HCT116 (cell line): ENCODE results near the gene TBC1D2. TPM values are rescaled to one million over a fixed set of nuclear protein-coding genes. Genes with fewer than 3 reads are reported as not detected.

Source experiments
- ATAC-seq: fragments of 200-7000 bp; cut with Tn5 transposase; 2 replicates; pipeline ENCODE4 v1.9.1; 2020; ENCODE audit warnings: mild to moderate bottlenecking, moderate library complexity
- BruUV-seq: library from RNA; stranded (reverse); fragments of 400-500 nt; replicated peaks from 2 replicates; lab custom pipeline; 2021; lab: Mats Ljungman, UMichigan
- CTCF ChIA-PET: fragments of 300-600 bp; sonication (Branson Sonifier 250); formaldehyde crosslinking; loops from one replicate; lab custom pipeline; 2021; ENCODE audit warnings: antibody characterized with exemption; lab: Charles Lee
- POLR2A ChIA-PET: fragments of 300-600, 350-600 bp; sonication (Branson Sonifier 250); formaldehyde crosslinking; loops from one replicate; lab custom pipeline; 2021; ENCODE audit warnings: antibody characterized with exemption; lab: Charles Lee
- RAD21 ChIA-PET, 2 experiments: fragments of 300-600 bp; sonication (Branson Sonifier 250); formaldehyde crosslinking; loops; one replicate each; lab custom pipeline; 2023; ENCODE audit warnings: low total read pairs in 2 of 2; ENCODE audit not compliant: uncharacterized antibody in 2 of 2, unreplicated experiment in 2 of 2, low non-redundant PET in 1 of 2; lab: Charles Lee
- DNase-seq: peaks from one replicate; pipeline ENCODE4 v3.0.0-alpha.2; 2010; ENCODE audit warnings: low read depth, low spot score
- H2AFZ ChIP-seq: fragments of 200-600 bp; shearing (Covaris generic), sonication (generic); 2 replicates; pipeline ENCODE4 v1.6.1; 2017; ENCODE audit warnings: low read depth, mixed run types, mixed read lengths, antibody characterized with exemption, low read length; ENCODE audit not compliant: poor library complexity, severe bottlenecking
- H3K27ac ChIP-seq: 2 replicates; pipeline ENCODE4 v1.5.1; 2012; ENCODE audit warnings: low read depth, low read length
- H3K27me3 ChIP-seq: fragments of 200-600 bp; sonication (generic); 2 replicates; pipeline ENCODE4 v1.6.1; 2016; ENCODE audit warnings: mixed run types, low read length, mixed read lengths; ENCODE audit not compliant: insufficient read depth
- H3K36me3 ChIP-seq, 2 experiments: fragments of 200-500 bp in 1 of 2; fragments of 200-600 bp in 1 of 2; sonication (Bioruptor generic) in 1 of 2; sonication (generic) in 1 of 2; 2 replicates each; pipeline versions ENCODE4 v1.5.1 to v1.6.1; 2014 to 2016; ENCODE audit warnings: low read length in 2 of 2, inconsistent platforms in 1 of 2, mixed read lengths in 1 of 2, mixed run types in 1 of 2; ENCODE audit not compliant: insufficient read depth in 2 of 2, control insufficient read depth in 1 of 2
- H3K4me1 ChIP-seq, 2 experiments: fragments of 200-600 bp in 1 of 2; sonication (generic) in 1 of 2; 2 replicates each; pipeline versions ENCODE4 v1.5.1 to v1.6.1; 2012 to 2017; ENCODE audit warnings: low read length in 2 of 2, inconsistent platforms in 1 of 2, mild to moderate bottlenecking in 1 of 2, mixed read lengths in 1 of 2, mixed run types in 1 of 2, moderate library complexity in 1 of 2; ENCODE audit not compliant: insufficient read depth in 2 of 2, control insufficient read depth in 1 of 2
- H3K4me2 ChIP-seq: fragments of 200-600 bp; sonication (generic); 2 replicates; pipeline ENCODE4 v1.6.1; 2017; ENCODE audit warnings: mixed run types, low read length, mixed read lengths
- H3K4me3 ChIP-seq, 2 experiments: fragments of 200-600 bp in 1 of 2; sonication (generic) in 1 of 2; replicated peaks in 1 of 2; 2 replicates each; pipeline ENCODE4 v1.5.1; 2011 to 2016; ENCODE audit warnings: low read length in 2 of 2, control low read depth in 1 of 2, low read depth in 1 of 2, mild to moderate bottlenecking in 1 of 2, mixed read lengths in 1 of 2, mixed run types in 1 of 2
- H3K79me2 ChIP-seq: fragments of 200-600 bp; sonication (generic); 2 replicates; pipeline ENCODE4 v1.6.1; 2017; ENCODE audit warnings: mild to moderate bottlenecking, mixed run types, low read length, moderate library complexity, mixed read lengths; ENCODE audit not compliant: insufficient read depth
- H3K9ac ChIP-seq: fragments of 200-600 bp; sonication (generic); 2 replicates; pipeline ENCODE4 v1.6.1; 2016; ENCODE audit warnings: low read length, mixed read lengths
- H3K9me2 ChIP-seq: fragments of 200-600 bp; sonication (generic), shearing (Covaris generic); 2 replicates; pipeline ENCODE4 v1.6.1; 2017; ENCODE audit warnings: mixed run types, mild to moderate bottlenecking, moderate library complexity; ENCODE audit not compliant: insufficient read depth
- H3K9me3 ChIP-seq, 2 experiments: fragments of 200-500 bp in 1 of 2; fragments of 200-600 bp in 1 of 2; sonication (Bioruptor generic) in 1 of 2; sonication (generic) in 1 of 2; 2 replicates each; pipeline ENCODE4 v1.6.1; 2014 to 2017; ENCODE audit warnings: low read length in 2 of 2, mixed read lengths in 2 of 2, inconsistent platforms in 1 of 2, low read depth in 1 of 2, mild to moderate bottlenecking in 1 of 2, mixed run types in 1 of 2, moderate library complexity in 1 of 2; ENCODE audit not compliant: control insufficient read depth in 1 of 2, insufficient read depth in 1 of 2
- H4K20me1 ChIP-seq: fragments of 200-600 bp; sonication (generic), shearing (Covaris generic); 2 replicates; pipeline ENCODE4 v1.6.1; 2017; ENCODE audit warnings: mixed run types, mild to moderate bottlenecking, moderate library complexity; ENCODE audit not compliant: insufficient read depth
- CEBPB ChIP-seq: IDR thresholded peaks from 2 replicates; pipeline ENCODE4 v1.6.1; 2012; ENCODE audit warnings: low read depth
- CTCF ChIP-seq, 3 experiments: fragments of 200-600 bp in 1 of 3; sonication (generic) in 1 of 3; IDR thresholded peaks in 2 of 3; conservative IDR thresholded peaks in 1 of 3; 2 replicates each; pipeline ENCODE4 v1.5.1; 2012 to 2017; ENCODE audit warnings: low read depth in 2 of 3, low read length in 2 of 3, antibody characterized with exemption in 1 of 3, borderline replicate concordance in 1 of 3, control low read depth in 1 of 3, mild to moderate bottlenecking in 1 of 3, mixed read lengths in 1 of 3, mixed run types in 1 of 3, moderate library complexity in 1 of 3; ENCODE audit not compliant: insufficient read depth in 1 of 3
- EZH2phosphoT487 ChIP-seq: fragments of 200-600 bp; IDR thresholded peaks from 2 replicates; pipeline ENCODE4 v1.6.1; 2018; ENCODE audit warnings: antibody characterized with exemption, borderline replicate concordance
- JUND ChIP-seq: IDR thresholded peaks from 2 replicates; pipeline ENCODE4 v1.6.1; 2012
- POLR2A ChIP-seq: IDR thresholded peaks from 2 replicates; pipeline ENCODE4 v1.7.0; 2011; ENCODE audit warnings: borderline replicate concordance; ENCODE audit not compliant: insufficient read depth, insufficient read length; ENCODE audit errors: extremely low read depth
- POLR2AphosphoS5 ChIP-seq: IDR thresholded peaks from 2 replicates; pipeline ENCODE4 v1.6.1; 2011; ENCODE audit warnings: mild to moderate bottlenecking, low read depth, low read length, moderate library complexity
- RAD21 ChIP-seq: IDR thresholded peaks from 2 replicates; pipeline ENCODE4 v1.6.1; 2012; ENCODE audit warnings: low read depth, mild to moderate bottlenecking
- SP1 ChIP-seq: IDR thresholded peaks from 2 replicates; pipeline ENCODE4 v1.6.1; 2012; ENCODE audit warnings: low read depth
- TCF7L2 ChIP-seq: IDR thresholded peaks from 2 replicates; pipeline ENCODE4 v1.7.0; 2011; ENCODE audit warnings: borderline replicate concordance, inconsistent platforms; ENCODE audit not compliant: insufficient read depth, insufficient read length; ENCODE audit errors: extremely low read depth
- YY1 ChIP-seq: IDR thresholded peaks from 2 replicates; pipeline ENCODE4 v1.6.1; 2011; ENCODE audit warnings: low read length, low read depth, moderate library complexity, mild to moderate bottlenecking; ENCODE audit not compliant: insufficient replicate concordance; ENCODE audit errors: extremely low read depth
- ZNF274 ChIP-seq: fragments of 200-500 bp; sonication (Bioruptor generic); IDR thresholded peaks from 2 replicates; pipeline ENCODE4 v1.6.1; 2014; ENCODE audit warnings: mild to moderate bottlenecking, low read depth, low read length, inconsistent platforms
- intact Hi-C: fragments of 100-400 bp; cut with micrococcal nuclease; formaldehyde crosslinking; loops from 2 replicates; pipeline ENCODE4 v1.10.0; 2022
- total RNA-seq: library from RNA; stranded (reverse); gene quantifications from one replicate; pipeline ENCODE4 v1.2.1, GENCODE V29; 2021; ENCODE audit not compliant: unreplicated experiment
- TF ChIP-seq, protein P1 (sequence below): IDR thresholded peaks from 2 replicates; pipeline ENCODE4 v1.6.1; 2012; ENCODE audit warnings: low read depth

TBC1D2 gene
- total RNA-seq, 1 experiment from 2014 or later, result 9.8 TPM

DNA sequence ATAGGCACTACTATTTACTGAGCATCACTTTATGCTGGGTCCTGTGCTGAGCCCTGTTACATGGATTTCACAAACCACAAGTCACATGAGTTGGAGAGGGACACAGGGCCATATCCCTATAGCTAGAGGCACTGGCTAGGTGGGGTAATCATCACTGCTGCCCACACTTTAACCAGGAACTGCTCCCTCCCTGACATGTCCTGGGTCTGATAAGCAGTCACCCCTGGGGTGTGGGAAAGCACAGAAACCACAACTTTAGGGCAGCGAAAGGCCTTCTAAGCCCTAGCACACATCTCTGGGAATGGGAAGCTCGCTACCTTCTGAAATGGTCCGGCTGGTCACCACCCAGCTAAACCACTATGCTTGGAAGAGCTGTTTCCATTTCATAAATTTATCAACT, 15.0 kb downstream of the TBC1D2 start:
- ATAC-seq, result no peak
- H3K27me3 ChIP-seq, result no peaks in the 10 kb centered on the region
- RAD21 ChIA-PET, result no interaction called here
- H3K4me3 ChIP-seq, result no peak overlapping the region
- DNase-seq, result no peak
- TF ChIP-seq YY1, result no peak
- no peak for TF ChIP-seq POLR2AphosphoS5
- no peak overlapping the region for H3K27ac ChIP-seq
- H3K4me2 ChIP-seq, result no peak overlapping the region
- H3K9me2 ChIP-seq, result no peaks in the 10 kb centered on the region
- no peaks in the 10 kb centered on the region for H3K9me3 ChIP-seq
- no peak overlapping the region for H3K9ac ChIP-seq
- intact Hi-C loops, result no loop called here
- no peaks in the 10 kb centered on the region for H4K20me1 ChIP-seq
- no peak overlapping the region for H2AFZ ChIP-seq
- peaks cover 10 to 13% of the 10 kb centered on the region in 2 experiments; a peak in 2 of 4 replicates for H3K4me1 ChIP-seq
- POLR2A ChIA-PET, result no interaction called here
- H3K79me2 ChIP-seq, result no peaks in the 10 kb centered on the region
- CTCF ChIA-PET, result interaction anchor here (1.7 kb wide), 1 partner anchor 10 kb away, joined by 7 read pairs; no protein-coding TSS in a partner anchor
- BruUV-seq, result no TSS peak
- H3K36me3 ChIP-seq, result peaks cover 0 to 2% of the 10 kb centered on the region in 2 experiments; a peak in 1 of 4 replicates

GRCh38 chr9:98236901-98237487, 18.5 kb downstream of the TBC1D2 start:
- Histone ChIP-seq H3K9me2 (no peaks in the 10 kb centered on the region), H3K4me2 (no peak overlapping the region), H3K36me3 (no peaks in the 10 kb centered on the region), H3K27ac (no peak overlapping the region), H3K79me2 (no peaks in the 10 kb centered on the region), H4K20me1 (no peaks in the 10 kb centered on the region), H3K9ac (no peak overlapping the region), H3K27me3 (no peaks in the 10 kb centered on the region), H3K9me3 (no peaks in the 10 kb centered on the region), H3K4me3 (no peak overlapping the region), H3K4me1 (peaks cover 4 to 12% of the 10 kb centered on the region in 2 experiments; a peak in 3 of 4 replicates), H2AFZ (no peak overlapping the region)
- POLR2A ChIA-PET, result no interaction called here
- no TSS peak for BruUV-seq
- RAD21 ChIA-PET, result no interaction called here
- ATAC-seq (no peak), DNase-seq (no peak)
- no peak for TF ChIP-seq YY1
- TF ChIP-seq TCF7L2, result no peak
- TF ChIP-seq CEBPB, result no peak
- no peak for TF ChIP-seq JUND
- no peak for TF ChIP-seq CTCF (IDR thresholded peaks at IDR 0.05 in 2 of 3, conservative IDR thresholded peaks at IDR 0.05 in 1 of 3; ENCODE audit: borderline replicate concordance in 1 of 3, insufficient read depth in 1 of 3, low read depth in 2 of 3, low read length in 2 of 3)
- no peak for TF ChIP-seq ZNF274
- TF ChIP-seq, protein P1, sequence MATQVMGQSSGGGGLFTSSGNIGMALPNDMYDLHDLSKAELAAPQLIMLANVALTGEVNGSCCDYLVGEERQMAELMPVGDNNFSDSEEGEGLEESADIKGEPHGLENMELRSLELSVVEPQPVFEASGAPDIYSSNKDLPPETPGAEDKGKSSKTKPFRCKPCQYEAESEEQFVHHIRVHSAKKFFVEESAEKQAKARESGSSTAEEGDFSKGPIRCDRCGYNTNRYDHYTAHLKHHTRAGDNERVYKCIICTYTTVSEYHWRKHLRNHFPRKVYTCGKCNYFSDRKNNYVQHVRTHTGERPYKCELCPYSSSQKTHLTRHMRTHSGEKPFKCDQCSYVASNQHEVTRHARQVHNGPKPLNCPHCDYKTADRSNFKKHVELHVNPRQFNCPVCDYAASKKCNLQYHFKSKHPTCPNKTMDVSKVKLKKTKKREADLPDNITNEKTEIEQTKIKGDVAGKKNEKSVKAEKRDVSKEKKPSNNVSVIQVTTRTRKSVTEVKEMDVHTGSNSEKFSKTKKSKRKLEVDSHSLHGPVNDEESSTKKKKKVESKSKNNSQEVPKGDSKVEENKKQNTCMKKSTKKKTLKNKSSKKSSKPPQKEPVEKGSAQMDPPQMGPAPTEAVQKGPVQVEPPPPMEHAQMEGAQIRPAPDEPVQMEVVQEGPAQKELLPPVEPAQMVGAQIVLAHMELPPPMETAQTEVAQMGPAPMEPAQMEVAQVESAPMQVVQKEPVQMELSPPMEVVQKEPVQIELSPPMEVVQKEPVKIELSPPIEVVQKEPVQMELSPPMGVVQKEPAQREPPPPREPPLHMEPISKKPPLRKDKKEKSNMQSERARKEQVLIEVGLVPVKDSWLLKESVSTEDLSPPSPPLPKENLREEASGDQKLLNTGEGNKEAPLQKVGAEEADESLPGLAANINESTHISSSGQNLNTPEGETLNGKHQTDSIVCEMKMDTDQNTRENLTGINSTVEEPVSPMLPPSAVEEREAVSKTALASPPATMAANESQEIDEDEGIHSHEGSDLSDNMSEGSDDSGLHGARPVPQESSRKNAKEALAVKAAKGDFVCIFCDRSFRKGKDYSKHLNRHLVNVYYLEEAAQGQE, result no peak
- TF ChIP-seq SP1, result no peak
- no peak for TF ChIP-seq POLR2A
- TF ChIP-seq RAD21, result no peak
- TF ChIP-seq EZH2phosphoT487, result no peak
- CTCF ChIA-PET, result no interaction called here
- intact Hi-C loops, result no loop called here
